IMR-90 (cell line): ENCODE results near the gene ARMS2. TPM values are rescaled to one million over a fixed set of nuclear protein-coding genes. Genes with fewer than 3 reads are reported as not detected.

Experiments used
- ATAC-seq: fragments of 200-7000 bp; cut with Tn5 transposase; 2 replicates; pipeline ENCODE4 v1.9.1; 2020; ENCODE audit warnings: low read depth, mild to moderate bottlenecking, moderate library complexity
- BruUV-seq: library from RNA; stranded (reverse); fragments of 400-500 nt; replicated peaks from 2 replicates; lab custom pipeline; 2021; lab: Mats Ljungman, UMichigan
- CTCF ChIA-PET: fragments of 300-600 bp; formaldehyde crosslinking; extraction: SDS; loops from one replicate; lab custom pipeline; 2021; ENCODE audit warnings: antibody characterized with exemption; lab: Yijun Ruan, JAX
- POLR2A ChIA-PET: fragments of 300-600 bp; sonication (Branson Sonifier 250); formaldehyde crosslinking; loops from one replicate; lab custom pipeline; 2022; ENCODE audit warnings: antibody characterized with exemption; ENCODE audit not compliant: unreplicated experiment; lab: Charles Lee
- DNase-seq: peaks from one replicate; pipeline ENCODE4 v3.0.0; 2013
- H2AFZ ChIP-seq: replicated peaks from 2 replicates; pipeline ENCODE3; 2013; ENCODE audit warnings: low read length, mild to moderate bottlenecking; ENCODE audit not compliant: poor library complexity
- H2AK5ac ChIP-seq: 2 replicates; pipeline ENCODE4 v1.6.1; 2013; ENCODE audit warnings: low read depth, low read length, inconsistent platforms
- H2AK9ac ChIP-seq: replicated peaks from 2 replicates; pipeline ENCODE3; 2013; ENCODE audit warnings: mild to moderate bottlenecking, low read depth, low read length, moderate library complexity; ENCODE audit not compliant: poor library complexity
- H2BK120ac ChIP-seq: 2 replicates; pipeline ENCODE4 v1.6.1; 2013; ENCODE audit warnings: low read depth, low read length, inconsistent platforms
- H2BK15ac ChIP-seq: 3 replicates; pipeline ENCODE4 v1.6.1; 2013; ENCODE audit warnings: low read depth, low read length, inconsistent platforms
- H2BK20ac ChIP-seq: 2 replicates; pipeline ENCODE4 v1.6.1; 2013; ENCODE audit warnings: low read depth, mild to moderate bottlenecking, inconsistent platforms, low read length, moderate library complexity
- H2BK5ac ChIP-seq: 2 replicates; pipeline ENCODE4 v1.6.1; 2013; ENCODE audit warnings: mild to moderate bottlenecking, low read depth, low read length, inconsistent platforms; ENCODE audit not compliant: poor library complexity, severe bottlenecking
- H3K14ac ChIP-seq: replicated peaks from 2 replicates; pipeline ENCODE4 v1.6.1; 2013; ENCODE audit warnings: low read depth, low read length, inconsistent platforms
- H3K18ac ChIP-seq: 2 replicates; pipeline ENCODE4 v1.6.1; 2013; ENCODE audit warnings: low read depth, low read length, control low read depth
- H3K23ac ChIP-seq: 2 replicates; pipeline ENCODE4 v1.6.1; 2013; ENCODE audit warnings: low read depth, low read length, inconsistent platforms
- H3K27ac ChIP-seq: 2 replicates; pipeline ENCODE4 v1.5.1; 2013; ENCODE audit warnings: mild to moderate bottlenecking, control low read depth, low read length; ENCODE audit not compliant: insufficient read depth
- H3K27me3 ChIP-seq: 2 replicates; pipeline ENCODE4 v1.6.1; 2013; ENCODE audit warnings: low read length; ENCODE audit not compliant: control insufficient read depth, insufficient read depth
- H3K36me3 ChIP-seq: 2 replicates; pipeline ENCODE4 v1.6.1; 2013; ENCODE audit warnings: low read length, mixed read lengths; ENCODE audit not compliant: control insufficient read depth, insufficient read depth
- H3K4ac ChIP-seq: 2 replicates; pipeline ENCODE4 v1.6.1; 2013; ENCODE audit warnings: low read depth, low read length, inconsistent platforms
- H3K4me1 ChIP-seq: 2 replicates; pipeline ENCODE4 v1.6.1; 2013; ENCODE audit warnings: low read length, mixed read lengths; ENCODE audit not compliant: control insufficient read depth, insufficient read depth
- H3K4me2 ChIP-seq: 2 replicates; pipeline ENCODE4 v1.6.1; 2013; ENCODE audit warnings: low read depth, mild to moderate bottlenecking, control low read depth, low read length, moderate library complexity
- H3K4me3 ChIP-seq: 2 replicates; pipeline ENCODE4 v1.5.1; 2013; ENCODE audit warnings: low read depth, mild to moderate bottlenecking, control low read depth, low read length, moderate library complexity; ENCODE audit not compliant: insufficient read depth
- H3K56ac ChIP-seq: 2 replicates; pipeline ENCODE4 v1.6.1; 2013; ENCODE audit warnings: low read length, inconsistent platforms; ENCODE audit not compliant: insufficient read depth; ENCODE audit errors: extremely low read depth
- H3K79me1 ChIP-seq, 2 experiments: 2 replicates each; pipeline ENCODE4 v1.6.1; 2013; ENCODE audit warnings: low read length in 2 of 2, inconsistent platforms in 1 of 2, low read depth in 1 of 2
- H3K9ac ChIP-seq: 2 replicates; pipeline ENCODE4 v1.6.1; 2013; ENCODE audit warnings: low read depth, low read length, control low read depth
- H3K9me1 ChIP-seq: 2 replicates; pipeline ENCODE4 v1.6.1; 2013; ENCODE audit warnings: low read length, inconsistent platforms; ENCODE audit not compliant: insufficient read depth
- H3K9me3 ChIP-seq: 2 replicates; pipeline ENCODE4 v1.6.1; 2013; ENCODE audit warnings: low read length; ENCODE audit not compliant: control insufficient read depth, insufficient read depth
- H4K20me1 ChIP-seq: 2 replicates; pipeline ENCODE4 v1.6.1; 2013; ENCODE audit warnings: low read length, inconsistent platforms; ENCODE audit not compliant: insufficient read depth
- H4K5ac ChIP-seq: 2 replicates; pipeline ENCODE4 v1.6.1; 2013; ENCODE audit warnings: mild to moderate bottlenecking, low read depth, low read length, control low read depth
- H4K8ac ChIP-seq, 2 experiments: 2 replicates each; pipeline ENCODE4 v1.6.1; 2013; ENCODE audit warnings: low read depth in 2 of 2, low read length in 2 of 2, control low read depth in 1 of 2, inconsistent platforms in 1 of 2
- H4K91ac ChIP-seq: 2 replicates; pipeline ENCODE4 v1.6.1; 2013; ENCODE audit warnings: low read depth, low read length, inconsistent platforms; ENCODE audit not compliant: insufficient read depth
- CEBPB ChIP-seq: IDR thresholded peaks from 2 replicates; pipeline ENCODE4 v1.6.1; 2012; ENCODE audit warnings: low read depth, low read length, improper control_type of control experiment
- MAZ ChIP-seq: IDR thresholded peaks from 2 replicates; pipeline ENCODE4 v1.6.1; 2012; ENCODE audit warnings: low read depth, mild to moderate bottlenecking, low read length, improper control_type of control experiment, moderate library complexity, borderline replicate concordance
- WGBS, 2 experiments: methylation state at CpG; one replicate each; pipeline versions ENCODE4 v1.1.5 to v1.1.7; 2013; ENCODE audit warnings: missing lambda C conversion rate in 2 of 2; ENCODE audit not compliant: insufficient read length in 1 of 2; ENCODE audit errors: extremely low coverage in 2 of 2; 5-methylcytosine and 5-hydroxymethylcytosine counted together
- dilution Hi-C: fragments of 300-500 bp; cut with HindIII; formaldehyde crosslinking; loops from one replicate; pipeline ENCODE4 v1.14.3; 2018; ENCODE audit warnings: low sequenced_read_pairs; ENCODE audit not compliant: unreplicated experiment
- in situ Hi-C: fragments of 300-500 bp; cut with MboI; formaldehyde crosslinking; loops from 3 replicates; pipeline ENCODE4 v1.14.3; 2019; ENCODE audit warnings: low sequenced_read_pairs, inconsistent platforms, mixed read lengths
- intact Hi-C: fragments of 100-400 bp; cut with micrococcal nuclease; formaldehyde crosslinking; loops from 2 replicates; pipeline ENCODE4 v1.10.0; 2022
- polyA plus RNA-seq, 3 experiments: library from polyadenylated mRNA; depleted of rRNA; stranded (reverse); fragments of >200 nt; gene quantifications; 2 replicates each; pipeline ENCODE4 v1.2.3, GENCODE V29; 2012; ENCODE audit warnings: low replicate concordance in 1 of 3
- total RNA-seq: library from RNA; depleted of rRNA; stranded (reverse); fragments of >200 nt; gene quantifications from 2 replicates; pipeline ENCODE4 v1.2.3, GENCODE V29; 2012

The ARMS2 gene
- total and polyA plus RNA-seq, 2 of the 4 experiments (the other 2 are of a cell fraction): not detected

DNA sequence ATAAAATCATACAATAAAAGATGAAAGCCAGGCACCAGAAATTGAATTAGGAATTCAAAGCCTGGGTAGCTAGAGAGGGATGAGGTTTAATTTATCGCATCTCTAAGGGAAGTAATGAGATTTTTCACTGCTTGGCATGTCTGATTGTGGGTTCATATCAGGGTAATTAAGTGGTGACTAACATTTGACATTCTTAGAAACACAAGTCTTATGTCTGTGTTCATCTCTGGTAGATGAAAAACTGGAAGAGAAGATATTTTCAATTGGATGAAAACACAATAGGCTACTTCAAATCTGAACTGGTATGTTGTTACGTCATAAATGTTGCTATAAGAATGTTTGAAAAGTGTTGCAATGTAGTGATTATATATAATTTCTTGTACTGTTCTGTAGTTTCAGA lies 36.8 kb upstream of the ARMS2 start:
- in situ Hi-C loops: no loop called here
- Histone ChIP-seq H3K14ac (no peak overlapping the region), H2BK5ac (no peak overlapping the region), H3K36me3 (peaks cover 2% of the 10 kb centered on the region; the same call in 1 of the 2 replicates), H3K4me1 (peaks cover 4% of the 10 kb centered on the region), H3K9me3 (no peaks in the 10 kb centered on the region), H2BK20ac (no peak overlapping the region), H2BK120ac (no peak overlapping the region), H3K4ac (no peak overlapping the region), H3K4me2 (no peak overlapping the region), H2AK5ac (no peak overlapping the region), H3K9ac (no peak overlapping the region), H3K18ac (no peak overlapping the region), H3K79me1 (no peaks in the 10 kb centered on the region), H4K5ac (no peak overlapping the region), H4K91ac (no peak overlapping the region), H3K27ac (no peak overlapping the region), H2BK15ac (no peak overlapping the region), H2AK9ac (no peak overlapping the region), H3K9me1 (peaks cover 5% of the 10 kb centered on the region), H2AFZ (no peak overlapping the region), H4K8ac (no peak overlapping the region), H3K4me3 (no peak overlapping the region), H4K20me1 (no peaks in the 10 kb centered on the region), H3K56ac (no peak overlapping the region), H3K23ac (no peak overlapping the region), H3K27me3 (no peaks in the 10 kb centered on the region)
- no TSS peak for BruUV-seq
- no peak for DNase-seq
- ChIA-PET CTCF (interaction anchor here (0.6 kb wide), 1 partner anchor 20 kb away, joined by 6 read pairs; no protein-coding TSS in a partner anchor), POLR2A (no interaction called here)
- ATAC-seq: no peak
- intact Hi-C loops: no loop called here
- no peak for TF ChIP-seq MAZ
- TF ChIP-seq CEBPB: peak; percentile 59
- dilution Hi-C loops: no loop called here
- no CpG with 5 or more reads among the region's 2 CpGs for WGBS, 2 experiments
